Type B pancreatic cell (in vitro differentiated cells): ENCODE results near the gene NME7. TPM values are rescaled to one million over a fixed set of nuclear protein-coding genes. Genes with fewer than 3 reads are reported as not detected.

Experiments used
- DNase-seq: peaks from one replicate; pipeline ENCODE4 v3.0.0; 2021; ENCODE audit warnings: mixed read lengths; ENCODE audit not compliant: unreplicated experiment; ENCODE audit errors: extremely low spot score
- H3K27ac Mint-ChIP-seq: 2 replicates; pipeline ENCODE4 v1.8.0; 2021; ENCODE audit warnings: mild to moderate bottlenecking, mixed read lengths
- H3K27me3 Mint-ChIP-seq: 2 replicates; pipeline ENCODE4 v1.8.0; 2021; ENCODE audit warnings: mixed read lengths
- H3K36me3 Mint-ChIP-seq: 2 replicates; pipeline ENCODE4 v1.8.0; 2021; ENCODE audit warnings: mixed read lengths
- H3K4me1 Mint-ChIP-seq: one replicate; pipeline ENCODE4 v1.8.0; 2021; ENCODE audit warnings: mixed read lengths; ENCODE audit not compliant: unreplicated experiment
- H3K4me3 Mint-ChIP-seq: 2 replicates; pipeline ENCODE4 v1.8.0; 2021; ENCODE audit warnings: mild to moderate bottlenecking, mixed read lengths
- H3K9me3 Mint-ChIP-seq: 2 replicates; pipeline ENCODE4 v1.8.0; 2021; ENCODE audit warnings: mixed read lengths
- total RNA-seq: library from RNA; stranded (reverse); gene quantifications from 2 replicates; pipeline ENCODE4 v1.2.1, GENCODE V29; 2021; ENCODE audit warnings: low replicate concordance
- TF ChIP-seq, protein P1 (sequence below): fragments of 200-600 bp; sonication (generic); conservative IDR thresholded peaks from 2 replicates; pipeline ENCODE4 v1.5.0; 2021; ENCODE audit warnings: antibody characterized with exemption, mild to moderate bottlenecking

Gene NME7
- total RNA-seq, 1 donor from 2014 or later: 25.9 TPM

DNA sequence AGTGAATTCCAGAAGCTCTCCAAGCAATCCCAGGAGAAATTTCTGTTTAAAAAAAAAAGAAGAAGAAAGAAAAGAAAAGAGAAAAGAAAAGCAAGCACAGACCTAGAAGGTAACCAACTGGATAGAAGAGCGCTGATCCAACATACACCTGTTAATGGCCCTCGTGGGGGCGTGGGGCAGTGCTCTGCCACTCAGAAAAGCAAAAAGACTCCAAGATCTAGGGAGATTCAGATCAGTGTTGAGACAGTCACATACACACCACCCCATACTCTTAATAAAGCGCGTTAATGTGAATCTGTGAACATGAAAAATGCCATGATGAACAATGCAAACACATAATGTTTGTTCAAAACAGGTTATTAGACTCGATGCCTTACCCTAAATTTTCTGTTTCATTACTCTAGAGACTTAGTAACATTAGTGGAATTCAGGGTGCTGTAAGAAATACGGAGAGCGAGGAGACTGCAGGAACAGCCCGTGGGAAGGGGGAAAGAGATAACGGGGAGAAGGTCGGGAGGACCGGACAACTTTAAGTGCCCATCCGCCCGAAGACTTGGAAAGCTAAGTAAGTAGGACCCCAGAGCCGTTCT is 406 bp downstream of the NME7 start:
- H3K27me3 Mint-ChIP-seq: no peaks in the 10 kb centered on the region
- H3K36me3 Mint-ChIP-seq: peaks cover 9% of the 10 kb centered on the region
- TF ChIP-seq, protein P1, sequence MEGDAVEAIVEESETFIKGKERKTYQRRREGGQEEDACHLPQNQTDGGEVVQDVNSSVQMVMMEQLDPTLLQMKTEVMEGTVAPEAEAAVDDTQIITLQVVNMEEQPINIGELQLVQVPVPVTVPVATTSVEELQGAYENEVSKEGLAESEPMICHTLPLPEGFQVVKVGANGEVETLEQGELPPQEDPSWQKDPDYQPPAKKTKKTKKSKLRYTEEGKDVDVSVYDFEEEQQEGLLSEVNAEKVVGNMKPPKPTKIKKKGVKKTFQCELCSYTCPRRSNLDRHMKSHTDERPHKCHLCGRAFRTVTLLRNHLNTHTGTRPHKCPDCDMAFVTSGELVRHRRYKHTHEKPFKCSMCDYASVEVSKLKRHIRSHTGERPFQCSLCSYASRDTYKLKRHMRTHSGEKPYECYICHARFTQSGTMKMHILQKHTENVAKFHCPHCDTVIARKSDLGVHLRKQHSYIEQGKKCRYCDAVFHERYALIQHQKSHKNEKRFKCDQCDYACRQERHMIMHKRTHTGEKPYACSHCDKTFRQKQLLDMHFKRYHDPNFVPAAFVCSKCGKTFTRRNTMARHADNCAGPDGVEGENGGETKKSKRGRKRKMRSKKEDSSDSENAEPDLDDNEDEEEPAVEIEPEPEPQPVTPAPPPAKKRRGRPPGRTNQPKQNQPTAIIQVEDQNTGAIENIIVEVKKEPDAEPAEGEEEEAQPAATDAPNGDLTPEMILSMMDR: no peak
- no peak overlapping the region for H3K27ac Mint-ChIP-seq
- no peak overlapping the region for H3K4me3 Mint-ChIP-seq
- H3K4me1 Mint-ChIP-seq: no peaks in the 10 kb centered on the region
- no peak for DNase-seq
- H3K9me3 Mint-ChIP-seq: peaks cover 5% of the 10 kb centered on the region

- Mint-ChIP-seq H3K4me3 (peak overlapping the region; percentile 32), H3K27me3 (no peaks in the 10 kb centered on the region), H3K9me3 (peaks cover 5% of the 10 kb centered on the region), H3K4me1 (no peaks in the 10 kb centered on the region), H3K27ac (no peak overlapping the region), H3K36me3 (peaks cover 4% of the 10 kb centered on the region)
- TF ChIP-seq, protein P1: no peak
- DNase-seq: no peak
These were observed 2.6 kb downstream of the NME7 start for GRCh38 chr1:169364948-169365347.

DNA sequence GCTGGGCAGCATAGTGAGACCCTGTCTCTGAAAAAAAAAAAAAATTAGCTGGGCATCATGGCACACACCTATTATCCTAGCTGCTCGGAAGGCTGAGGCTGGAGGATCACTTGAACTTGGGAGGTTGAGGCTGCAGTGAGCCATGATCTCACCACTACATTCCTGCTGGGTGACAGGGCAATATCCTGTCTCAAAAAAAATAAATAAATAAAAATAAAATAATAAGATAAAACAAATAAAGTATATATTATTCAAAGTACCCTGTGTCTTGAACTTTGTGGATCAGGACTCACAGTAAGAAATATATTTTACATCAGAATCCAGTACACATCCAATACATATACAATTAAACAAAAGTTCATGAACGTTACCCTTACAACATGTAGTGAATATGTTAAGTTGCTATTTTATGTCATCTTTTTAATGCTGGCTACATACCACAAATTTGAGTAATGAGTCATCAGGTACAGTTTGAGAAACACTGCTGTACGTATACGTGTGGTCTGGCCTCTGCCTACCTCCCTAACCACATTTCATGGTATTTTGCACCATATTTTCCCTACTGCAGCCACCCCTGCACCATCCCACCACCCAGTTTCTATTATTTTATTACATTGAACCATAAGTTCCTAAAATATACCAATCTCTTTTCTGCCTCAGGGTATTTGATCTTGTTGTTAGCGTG is 4.4 kb downstream of the NME7 start:
- Mint-ChIP-seq H3K9me3 (peaks cover 5% of the 10 kb centered on the region), H3K36me3 (peaks cover 4% of the 10 kb centered on the region), H3K27ac (no peak overlapping the region), H3K4me3 (no peak overlapping the region), H3K4me1 (no peaks in the 10 kb centered on the region), H3K27me3 (no peaks in the 10 kb centered on the region)
- DNase-seq: no peak
- TF ChIP-seq, protein P1: no peak

- Mint-ChIP-seq H3K27me3 (no peaks in the 10 kb centered on the region), H3K9me3 (peaks cover 5% of the 10 kb centered on the region), H3K4me1 (no peaks in the 10 kb centered on the region), H3K36me3 (peaks cover 4% of the 10 kb centered on the region), H3K4me3 (no peak overlapping the region), H3K27ac (no peak overlapping the region)
- TF ChIP-seq, protein P1: no peak
- no peak for DNase-seq
These were observed 6.3 kb downstream of the NME7 start for GRCh38 chr1:169361281-169361680.

DNA sequence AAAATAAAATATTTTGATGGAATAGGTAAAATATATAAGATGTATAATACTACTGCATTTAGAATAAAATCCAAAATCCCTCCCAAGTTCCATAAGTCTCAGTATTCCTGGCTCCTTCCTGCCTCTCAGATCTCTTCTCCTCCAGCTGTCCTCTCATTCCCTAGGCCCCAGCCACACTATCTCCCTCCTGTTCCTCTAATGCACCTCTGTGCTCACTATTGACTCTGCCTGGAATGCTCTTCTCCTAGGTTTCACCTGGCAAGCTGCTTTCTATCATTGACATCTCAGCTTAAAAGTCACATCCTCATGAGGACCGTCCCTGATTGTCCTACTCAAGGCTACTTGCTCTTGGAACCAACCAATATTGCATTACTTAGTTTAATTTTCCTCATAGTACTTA is 7.2 kb downstream of the NME7 start:
- peaks cover 5% of the 10 kb centered on the region for H3K9me3 Mint-ChIP-seq
- no peak overlapping the region for H3K27ac Mint-ChIP-seq
- H3K27me3 Mint-ChIP-seq: no peaks in the 10 kb centered on the region
- TF ChIP-seq, protein P1: no peak
- H3K4me3 Mint-ChIP-seq: no peak overlapping the region
- peaks cover 4% of the 10 kb centered on the region for H3K36me3 Mint-ChIP-seq
- no peaks in the 10 kb centered on the region for H3K4me1 Mint-ChIP-seq
- no peak for DNase-seq
